ENCODE measurements around the gene ICAM2. TPM values are rescaled to one million over a fixed set of nuclear protein-coding genes. Genes with fewer than 3 reads are reported as not detected.

Gene ICAM2
- total and polyA plus RNA-seq, 2 experiments from 2014 or later, result 0.97 to 1.3 TPM

DNA sequence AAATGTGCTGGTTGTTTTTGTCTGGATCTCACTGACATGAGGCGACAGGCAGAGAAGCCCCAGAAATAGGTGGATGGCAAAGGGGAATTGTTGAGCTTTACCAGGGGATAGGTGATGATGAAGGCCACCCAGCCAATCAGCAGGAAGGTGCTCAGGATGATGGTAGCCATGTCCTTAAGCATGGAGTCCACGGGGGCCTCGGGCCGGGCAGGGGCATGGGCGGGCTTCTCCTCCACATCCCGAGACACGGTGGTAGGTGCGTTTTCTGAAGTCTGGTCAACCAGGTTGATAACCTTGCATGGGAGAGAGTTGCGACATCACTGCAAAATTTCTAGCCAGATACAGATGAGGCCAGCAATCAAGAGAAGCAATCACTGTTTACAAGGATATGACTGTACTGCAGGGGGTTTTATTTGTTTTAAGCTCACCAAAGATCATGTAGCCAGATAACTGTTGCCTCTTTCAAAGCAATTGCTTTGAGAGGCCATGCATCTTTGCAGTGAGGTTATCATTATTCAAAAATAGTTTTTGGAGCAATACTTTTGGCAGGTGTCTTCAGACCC, 37.3 kb upstream of the ICAM2 start:
- Histone ChIP-seq H4K20me1 (ENCODE audit: insufficient read depth) (no peaks in the 10 kb centered on the region), H3K9ac (no peak overlapping the region), H3K79me2 (ENCODE audit: insufficient read depth) (no peaks in the 10 kb centered on the region), H3K4me3 (no peak overlapping the region), H3K4me2 (ENCODE audit: unreplicated experiment) (no peak overlapping the region), H3K9me3 (ENCODE audit: low read depth) (no peaks in the 10 kb centered on the region), H3K9me2 (ENCODE audit: insufficient read depth) (no peaks in the 10 kb centered on the region), H3K27me3 (replicated peaks; ENCODE audit: insufficient read depth) (no peaks in the 10 kb centered on the region), H3F3A (ENCODE audit: insufficient read depth) (0 out of 2 replicates have a peak, but pooled peaks cover 7% of the 10 kb centered on the region), H3K36me3 (ENCODE audit: low read depth) (peaks cover 14% of the 10 kb centered on the region; the same call in 1 of the 2 replicates), H2AFZ (no peak overlapping the region), H3K27ac (no peak overlapping the region), H3K4me1 (ENCODE audit: insufficient read depth) (no peaks in the 10 kb centered on the region)
- TF ChIP-seq EZH2phosphoT487 (IDR thresholded peaks at IDR 0.05; ENCODE audit: insufficient read depth, low read depth) (no peak), EZH2 (IDR thresholded peaks at IDR 0.05; ENCODE audit: insufficient read depth, poor library complexity, severe bottlenecking) (no peak)
- no peak for DNase-seq
- in situ Hi-C loops (cut with MboI), result no loop called here
- 93 to 95% methylated on average over 9 of the region's 9 CpGs for WGBS, 2 experiments (ENCODE audit: low coverage in 1 of 2, low lambda C conversion rate in 2 of 2, missing lambda C conversion rate in 2 of 2)

DNA sequence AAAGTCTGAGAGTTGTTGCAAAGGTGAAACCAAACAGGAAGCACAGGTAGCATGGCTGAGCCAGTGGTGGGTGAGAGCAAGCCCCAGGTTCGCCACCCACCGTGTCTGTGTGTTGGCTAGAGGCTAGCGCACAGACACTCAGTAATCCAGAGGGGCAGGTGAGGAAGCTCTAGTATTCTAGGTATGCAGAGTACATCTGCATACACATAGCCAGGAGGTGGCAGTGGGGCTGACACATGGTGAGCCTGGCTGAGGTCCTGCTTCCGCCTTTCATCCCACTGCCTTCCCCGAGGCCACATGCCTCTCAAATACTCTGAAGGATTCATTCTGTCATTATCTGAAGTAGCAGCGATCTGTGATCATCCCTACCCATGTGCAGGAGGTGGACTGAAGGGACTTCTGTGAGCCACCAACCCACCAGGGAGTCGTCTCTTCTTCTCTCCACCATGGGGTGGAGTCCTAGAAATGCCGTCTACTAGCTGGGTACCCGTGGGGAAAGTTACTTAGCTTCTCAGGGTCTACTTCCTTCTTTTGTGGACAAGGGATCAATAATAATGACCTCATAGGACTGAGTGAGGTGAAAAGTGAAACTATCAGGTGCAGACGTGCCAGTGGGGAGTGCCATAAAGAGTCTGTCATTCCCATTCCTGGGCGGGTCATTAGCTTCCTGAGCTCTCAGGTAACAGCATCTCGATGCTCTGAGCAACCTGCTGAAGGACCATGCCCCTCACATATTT, 36.0 kb upstream of the ICAM2 start:
- Histone ChIP-seq H3K79me2 (ENCODE audit: insufficient read depth) (no peaks in the 10 kb centered on the region), H3K4me3 (no peak overlapping the region), H3K9me3 (ENCODE audit: low read depth) (no peaks in the 10 kb centered on the region), H3K4me1 (ENCODE audit: insufficient read depth) (no peaks in the 10 kb centered on the region), H3K27me3 (replicated peaks; ENCODE audit: insufficient read depth) (no peaks in the 10 kb centered on the region), H3K36me3 (ENCODE audit: low read depth) (peaks cover 14% of the 10 kb centered on the region; the same call in 1 of the 2 replicates), H3K9ac (no peak overlapping the region), H3K4me2 (ENCODE audit: unreplicated experiment) (no peak overlapping the region), H3K9me2 (ENCODE audit: insufficient read depth) (no peaks in the 10 kb centered on the region), H3K27ac (no peak overlapping the region), H3F3A (ENCODE audit: insufficient read depth) (no peaks in the 10 kb centered on the region), H4K20me1 (ENCODE audit: insufficient read depth) (no peaks in the 10 kb centered on the region), H2AFZ (no peak overlapping the region)
- 89 to 93% methylated on average over 12 of the region's 12 CpGs for WGBS, 2 experiments (ENCODE audit: low coverage in 1 of 2, low lambda C conversion rate in 2 of 2, missing lambda C conversion rate in 2 of 2)
- in situ Hi-C loops (cut with MboI), result no loop called here
- no peak for DNase-seq
- TF ChIP-seq EZH2 (IDR thresholded peaks at IDR 0.05; ENCODE audit: insufficient read depth, poor library complexity, severe bottlenecking) (no peak), EZH2phosphoT487 (IDR thresholded peaks at IDR 0.05; ENCODE audit: insufficient read depth, low read depth) (no peak)

DNA sequence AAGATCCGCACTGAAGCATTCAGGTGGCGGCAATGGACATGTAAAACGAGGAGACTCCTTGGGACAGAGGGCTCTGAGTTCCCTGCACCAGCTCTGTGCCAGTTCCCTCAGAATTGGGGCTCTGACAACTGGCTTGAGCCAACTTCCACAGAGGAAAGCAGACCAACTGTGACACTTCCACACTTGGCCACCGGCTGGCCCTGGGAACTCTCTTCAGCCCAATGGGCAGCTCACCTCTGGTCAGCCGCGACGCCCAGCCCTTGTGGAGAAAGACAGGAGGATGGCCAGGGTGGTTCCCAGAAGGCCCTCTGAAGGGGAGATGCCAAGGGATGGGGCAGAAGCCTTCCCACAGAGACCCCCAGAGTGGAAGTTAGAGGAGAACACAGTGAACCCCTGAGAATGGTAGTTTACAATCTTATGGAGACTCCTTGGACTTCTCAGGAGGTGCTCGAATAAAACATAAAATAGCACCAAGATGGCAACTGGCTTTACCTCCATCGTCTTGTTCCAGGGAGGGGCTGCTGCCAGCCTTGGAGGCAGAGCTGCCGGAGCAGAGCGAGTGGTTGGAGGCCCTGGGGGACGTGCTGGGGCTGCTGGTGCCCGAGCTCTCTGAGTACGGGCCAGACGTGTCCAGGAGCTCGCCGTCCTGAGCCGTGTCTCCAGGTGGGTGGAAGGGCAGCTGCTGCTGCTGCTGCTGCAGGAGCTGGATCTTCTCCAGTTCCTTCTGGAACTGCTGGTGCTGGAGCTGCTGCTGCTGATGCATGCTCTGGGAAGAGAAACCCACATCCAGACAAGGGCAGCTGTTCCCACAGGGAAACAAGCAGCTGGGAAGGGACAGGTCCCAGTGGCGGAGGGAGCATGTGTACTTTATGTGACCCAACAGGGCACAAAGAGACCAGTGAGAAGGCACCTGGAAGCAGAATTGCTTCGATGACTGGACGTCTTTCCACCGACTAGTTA, 35.0 kb upstream of the ICAM2 start:
- Histone ChIP-seq H3K36me3 (ENCODE audit: low read depth) (peaks cover 14% of the 10 kb centered on the region), H3K9me3 (ENCODE audit: low read depth) (no peaks in the 10 kb centered on the region), H3K4me2 (ENCODE audit: unreplicated experiment) (no peak overlapping the region), H3K27ac (no peak overlapping the region), H3F3A (ENCODE audit: insufficient read depth) (no peaks in the 10 kb centered on the region), H3K4me3 (no peak overlapping the region), H3K9me2 (ENCODE audit: insufficient read depth) (no peaks in the 10 kb centered on the region), H3K9ac (no peak overlapping the region), H3K27me3 (replicated peaks; ENCODE audit: insufficient read depth) (no peaks in the 10 kb centered on the region), H2AFZ (no peak overlapping the region), H3K79me2 (ENCODE audit: insufficient read depth) (no peaks in the 10 kb centered on the region), H4K20me1 (ENCODE audit: insufficient read depth) (no peaks in the 10 kb centered on the region), H3K4me1 (ENCODE audit: insufficient read depth) (no peaks in the 10 kb centered on the region)
- DNase-seq, result no peak
- in situ Hi-C loops (cut with MboI), result no loop called here
- TF ChIP-seq EZH2phosphoT487 (IDR thresholded peaks at IDR 0.05; ENCODE audit: insufficient read depth, low read depth) (no peak), EZH2 (IDR thresholded peaks at IDR 0.05; ENCODE audit: insufficient read depth, poor library complexity, severe bottlenecking) (no peak)
- 95 to 96% methylated on average over 22 of the region's 22 CpGs for WGBS, 2 experiments (ENCODE audit: low coverage in 1 of 2, low lambda C conversion rate in 2 of 2, missing lambda C conversion rate in 2 of 2)

DNA sequence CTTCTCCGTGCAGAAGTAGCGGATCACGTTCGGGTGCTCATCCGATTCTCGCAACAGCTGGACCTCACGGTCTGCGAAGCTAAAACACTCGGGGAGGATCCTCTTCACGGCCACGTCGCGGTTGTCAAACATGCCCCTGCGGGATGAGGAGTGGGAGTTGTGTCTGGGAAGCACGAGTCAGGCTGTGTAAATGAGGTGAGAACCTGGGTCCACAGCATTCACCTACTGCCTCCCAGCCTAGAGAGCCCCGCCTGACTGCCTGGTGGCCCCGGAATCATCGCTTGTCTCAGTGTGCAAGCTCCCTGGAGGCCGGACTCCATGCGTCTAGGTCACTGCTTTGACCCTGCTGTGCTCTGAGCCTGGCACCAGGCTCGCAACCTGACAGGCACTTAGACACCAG, 33.9 kb upstream of the ICAM2 start:
- in situ Hi-C loops (cut with MboI), result no loop called here
- Histone ChIP-seq H3K4me3 (no peak overlapping the region), H3K4me1 (ENCODE audit: insufficient read depth) (no peaks in the 10 kb centered on the region), H4K20me1 (ENCODE audit: insufficient read depth) (no peaks in the 10 kb centered on the region), H3K27me3 (replicated peaks; ENCODE audit: insufficient read depth) (no peaks in the 10 kb centered on the region), H3K27ac (no peak overlapping the region), H3K9ac (no peak overlapping the region), H2AFZ (no peak overlapping the region), H3K79me2 (ENCODE audit: insufficient read depth) (no peaks in the 10 kb centered on the region), H3K9me2 (ENCODE audit: insufficient read depth) (no peaks in the 10 kb centered on the region), H3K9me3 (ENCODE audit: low read depth) (no peaks in the 10 kb centered on the region), H3K36me3 (ENCODE audit: low read depth) (peaks cover 14% of the 10 kb centered on the region), H3K4me2 (ENCODE audit: unreplicated experiment) (no peak overlapping the region), H3F3A (ENCODE audit: insufficient read depth) (no peaks in the 10 kb centered on the region)
- DNase-seq, result no peak
- WGBS, 2 experiments (ENCODE audit: low coverage in 1 of 2, low lambda C conversion rate in 2 of 2, missing lambda C conversion rate in 2 of 2), result 91 to 92% methylated on average over 21 of the region's 21 CpGs
- TF ChIP-seq EZH2 (IDR thresholded peaks at IDR 0.05; ENCODE audit: insufficient read depth, poor library complexity, severe bottlenecking), result no peak
- TF ChIP-seq EZH2phosphoT487 (IDR thresholded peaks at IDR 0.05; ENCODE audit: insufficient read depth, low read depth), result no peak
